Esophagus muscularis mucosa (tissue), 4 donors: ENCODE results near the gene SKOR2. TPM values are rescaled to one million over a fixed set of nuclear protein-coding genes. Genes with fewer than 3 reads are reported as not detected.

Source experiments
- DNase-seq: peaks from one replicate; pipeline ENCODE4 v3.0.0-alpha.2; 2017; ENCODE audit errors: extremely low spot score
- H3K27ac ChIP-seq, 4 donors: fragments of 200-600 bp; sonication (generic); replicated peaks in 1 of 4; 1 replicate in 3 of 4; 2 replicates in 1 of 4; pipeline ENCODE4 v1.5.1; 2016 to 2019; ENCODE audit warnings: mild to moderate bottlenecking in 1 of 4
- H3K27me3 ChIP-seq, 4 donors: fragments of 200-600 bp; sonication (generic); one replicate each; pipeline versions ENCODE4 v1.5.1 to v1.6.0; 2016 to 2019
- H3K36me3 ChIP-seq, 4 donors: fragments of 200-600 bp; sonication (generic); one replicate each; pipeline ENCODE4 v1.5.1; 2016 to 2019
- H3K4me1 ChIP-seq, 4 donors: fragments of 200-600 bp; sonication (generic); one replicate each; pipeline ENCODE4 v1.5.1; 2016 to 2019
- H3K4me3 ChIP-seq, 4 donors: fragments of 200-600 bp; sonication (generic); 1 replicate in 2 of 4; 2 replicates in 2 of 4; pipeline ENCODE4 v1.5.1; 2016 to 2019; ENCODE audit warnings: mild to moderate bottlenecking in 4 of 4, moderate library complexity in 1 of 4
- H3K9me3 ChIP-seq, 4 donors: fragments of 200-600 bp; sonication (generic); 1 replicate in 3 of 4; 2 replicates in 1 of 4; pipeline ENCODE4 v1.5.1; 2016 to 2019
- CTCF ChIP-seq, 3 experiments: fragments of 200-600 bp in 2 of 3; fragments of 450-650 bp in 1 of 3; sonication (generic) in 2 of 3; IDR thresholded peaks; one replicate each; pipeline ENCODE4 v1.5.1; 2017 to 2019; ENCODE audit warnings: antibody characterized with exemption in 3 of 3, mild to moderate bottlenecking in 2 of 3, moderate library complexity in 1 of 3
- EP300 ChIP-seq: sonication (generic); formaldehyde crosslinking; IDR thresholded peaks from one replicate; pipeline ENCODE4 v1.6.1; 2017; ENCODE audit warnings: antibody characterized with exemption
- POLR2A ChIP-seq: fragments of 450-650 bp; IDR thresholded peaks from one replicate; pipeline ENCODE4 v1.6.1; 2017; ENCODE audit warnings: antibody characterized with exemption, moderate library complexity, mild to moderate bottlenecking, low read depth
- POLR2AphosphoS5 ChIP-seq, 2 donors: sonication (generic); formaldehyde crosslinking; IDR thresholded peaks; one replicate each; pipeline ENCODE4 v1.6.1; 2017; ENCODE audit warnings: antibody characterized with exemption in 2 of 2
- WGBS: methylation state at CpG from one replicate; pipeline ENCODE4 v1.1.5; 2018; 5-methylcytosine and 5-hydroxymethylcytosine counted together
- intact Hi-C: fragments of 100-400 bp; cut with DNase I; formaldehyde crosslinking; loops from one replicate; pipeline ENCODE4 v1.15.1; 2023
- total RNA-seq, 4 donors: library from RNA; depleted of rRNA; stranded (reverse); fragments of >200 nt; gene quantifications; one replicate each; pipeline versions ENCODE4 v1.1.0 to v1.2.1, GENCODE V29; 2016

The SKOR2 gene
- total RNA-seq, 4 donors from 2014 or later = not detected

- Histone ChIP-seq H3K4me3 (no peak overlapping the region), H3K27ac (no peak overlapping the region), H3K4me1 (peaks cover 4 to 30% (median 26%) of the 10 kb centered on the region in 4 donors), H3K27me3 (peaks cover 0 to 100% (median 55%) of the 10 kb centered on the region in 4 donors), H3K36me3 (no peaks in the 10 kb centered on the region), H3K9me3 (peaks cover 0 to 9% (median 2%) of the 10 kb centered on the region in 4 donors)
- DNase-seq = no peak
- 22% methylated on average over 37 of the region's 64 CpGs for WGBS
- TF ChIP-seq POLR2AphosphoS5 (IDR thresholded peaks at IDR 0.05) (no peak), POLR2A (no peak), CTCF (IDR thresholded peaks at IDR 0.05) (no peak), EP300 (no peak)
- intact Hi-C loops = no loop called here
Observed at GRCh38 chr18:47260924-47261701, 9.7 kb upstream of the SKOR2 start.

- Histone ChIP-seq H3K4me3 (no peak overlapping the region), H3K9me3 (peaks cover 0 to 9% (median 2%) of the 10 kb centered on the region in 4 donors), H3K27me3 (peaks cover 0 to 100% (median 59%) of the 10 kb centered on the region in 4 donors), H3K27ac (no peak overlapping the region), H3K4me1 (peaks cover 4 to 30% (median 26%) of the 10 kb centered on the region in 4 donors), H3K36me3 (no peaks in the 10 kb centered on the region)
- no peak for TF ChIP-seq POLR2AphosphoS5 (IDR thresholded peaks at IDR 0.05)
- no peak for TF ChIP-seq CTCF (IDR thresholded peaks at IDR 0.05)
- TF ChIP-seq EP300 = no peak
- no peak for TF ChIP-seq POLR2A
- DNase-seq = no peak
- intact Hi-C loops = no loop called here
- WGBS = 10% methylated on average over 26 of the region's 38 CpGs
Observed at GRCh38 chr18:47260120-47260923, 8.9 kb upstream of the SKOR2 start.

- Histone ChIP-seq H3K9me3 (peaks cover 0 to under 1% (median 0%) of the 10 kb centered on the region in 4 donors), H3K4me3 (no peak overlapping the region), H3K27ac (no peak overlapping the region), H3K4me1 (peaks cover 3 to 14% (median 8%) of the 10 kb centered on the region in 4 donors), H3K36me3 (no peaks in the 10 kb centered on the region), H3K27me3 (peaks cover 0 to 100% (median 53%) of the 10 kb centered on the region in 4 donors)
- no peak for DNase-seq
- WGBS = 3% methylated on average over 17 of the region's 31 CpGs
- no peak for TF ChIP-seq EP300
- no peak for TF ChIP-seq POLR2AphosphoS5 (IDR thresholded peaks at IDR 0.05)
- no peak for TF ChIP-seq CTCF (IDR thresholded peaks at IDR 0.05)
- no peak for TF ChIP-seq POLR2A
- intact Hi-C loops = no loop called here
Observed at GRCh38 chr18:47254341-47254939, 3.0 kb upstream of the SKOR2 start.

GRCh38 chr18:47253101-47253654, 1.7 kb upstream of the SKOR2 start:
- Histone ChIP-seq H3K4me1 (peaks cover 3 to 20% (median 8%) of the 10 kb centered on the region in 4 donors), H3K9me3 (no peaks in the 10 kb centered on the region), H3K36me3 (no peaks in the 10 kb centered on the region), H3K4me3 (no peak overlapping the region), H3K27me3 (peaks cover 0 to 100% (median 58%) of the 10 kb centered on the region in 4 donors), H3K27ac (no peak overlapping the region)
- DNase-seq = no peak
- 3% methylated on average over 9 of the region's 11 CpGs for WGBS
- intact Hi-C loops = no loop called here
- TF ChIP-seq CTCF (IDR thresholded peaks at IDR 0.05) (no peak), POLR2AphosphoS5 (IDR thresholded peaks at IDR 0.05) (no peak), POLR2A (no peak), EP300 (no peak)
